HUDEP-2 (cell line): Measurements from ENCODE around the gene LTBP3.
A peak's percentile ranks its signal among the peaks of the same experiment; 100 is the strongest.
"Not testable (repeated sequence)": the region's sequence is repeated elsewhere in the genome, so short reads cannot be mapped to it uniquely, and the experiment has no call there.

Source experiments
- DNase-seq, 76 experiments: peaks; one replicate each; lab custom pipeline; 2025; ENCODE audit not compliant: unreplicated experiment in 76 of 76; lab: John Stamatoyannopoulos, UW

LTBP3 gene

GRCh38 chr11:65572356-65573051 is 14.3 kb upstream of the LTBP3 start, which contains the start of gene FAM89B:
FAM89B (plus strand) TSS chr11:65572538; CDS start chr11:65572670, 132 bp downstream.
- DNase-seq = peak in 70 of 76 experiments; percentile 57 to 94 (median 82)

- peak in 45 of 76 experiments; percentile 5 to 70 (median 38) for DNase-seq
Measured at GRCh38 chr11:65571940-65572339, 13.8 kb upstream of the LTBP3 start.

GRCh38 chr11:65571420-65571819 is 13.3 kb upstream of the LTBP3 start:
- DNase-seq = no peak

GRCh38 chr11:65569973-65570918 is 12.1 kb upstream of the LTBP3 start, which contains the start of gene ZNRD2:
ZNRD2 (plus strand) TSS chr11:65570477; CDS start chr11:65570492, 15 bp downstream.
- peak in 75 of 76 experiments; percentile 54 to 99 (median 95) for DNase-seq

- peak in 12 of 76 experiments; percentile 51 to 69 (median 56) for DNase-seq
Measured at GRCh38 chr11:65569164-65569972, 11.2 kb upstream of the LTBP3 start.

GRCh38 chr11:65565624-65566453 is 7.7 kb upstream of the LTBP3 start:
- DNase-seq = no peak

- DNase-seq = not testable (repeated sequence)
Measured at GRCh38 chr11:65564879-65565559, 6.9 kb upstream of the LTBP3 start.

GRCh38 chr11:65563601-65564000 is 5.4 kb upstream of the LTBP3 start:
- no peak for DNase-seq

GRCh38 chr11:65562788-65563187 is 4.6 kb upstream of the LTBP3 start:
- no peak for DNase-seq

GRCh38 chr11:65562020-65562419 is 3.9 kb upstream of the LTBP3 start:
- no peak for DNase-seq

GRCh38 chr11:65560555-65561418 is 2.6 kb upstream of the LTBP3 start:
- DNase-seq = no peak

GRCh38 chr11:65559951-65560537 is 1.9 kb upstream of the LTBP3 start:
- peak in 24 of 76 experiments; percentile 3 to 59 (median 20) for DNase-seq

GRCh38 chr11:65559535-65559934 is 1.4 kb upstream of the LTBP3 start:
- no peak for DNase-seq

GRCh38 chr11:65558930-65559509 is 861 bp upstream of the LTBP3 start:
- no peak for DNase-seq

- DNase-seq = no peak
Measured at GRCh38 chr11:65557280-65558001, 718 bp downstream of the LTBP3 start.

GRCh38 chr11:65556470-65557279 is 1.5 kb downstream of the LTBP3 start:
- DNase-seq = no peak
